ENCODE measurements around the gene ALK.

The ALK gene

DNA sequence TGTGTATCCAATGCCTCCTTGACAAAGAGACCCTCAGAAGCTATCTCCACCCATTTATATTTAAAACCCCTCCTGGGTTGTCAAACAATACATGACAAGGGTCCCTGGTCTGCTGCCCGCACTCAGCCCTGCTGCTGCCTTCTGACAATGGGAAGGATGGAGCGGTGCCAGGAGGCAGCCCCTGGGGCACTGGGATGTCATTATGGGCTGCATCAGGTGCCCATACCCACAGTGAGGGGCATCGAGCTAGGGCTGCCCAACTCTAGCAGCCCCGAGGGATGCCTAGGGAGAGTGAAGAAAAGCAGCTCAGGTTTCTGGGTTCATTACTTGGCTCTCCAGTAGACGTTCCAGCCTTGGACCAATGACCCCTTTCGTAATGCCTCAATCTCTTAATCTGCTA lies 301.7 kb downstream of the ALK start:
- no peaks in the 10 kb centered on the region for H3K36me3 ChIP-seq (ENCODE audit: insufficient read depth, low read length)
- H3K4me1 ChIP-seq (ENCODE audit: insufficient read depth, low read length) = peaks cover 6% of the 10 kb centered on the region
- 93% methylated on average over 6 of the region's 6 CpGs for WGBS
- no peaks in the 10 kb centered on the region for H3K9me3 ChIP-seq (ENCODE audit: insufficient read depth, low read depth, low read length)
- H3K27ac ChIP-seq (ENCODE audit: low read depth, low read length) = no peak overlapping the region
- H3K27me3 ChIP-seq (ENCODE audit: insufficient read depth, low read length) = no peaks in the 10 kb centered on the region
- no peak overlapping the region for H3K9ac ChIP-seq (ENCODE audit: low read depth, low read length)
- no peak overlapping the region for H3K4me3 ChIP-seq (ENCODE audit: low read length)

GRCh38 chr2:29618024-29618423 lies 303.4 kb downstream of the ALK start:
- no peaks in the 10 kb centered on the region for H3K27me3 ChIP-seq (ENCODE audit: insufficient read depth, low read length)
- H3K9ac ChIP-seq (ENCODE audit: low read depth, low read length) = no peak overlapping the region
- no peaks in the 10 kb centered on the region for H3K9me3 ChIP-seq (ENCODE audit: insufficient read depth, low read depth, low read length)
- whole genome bisulfite sequencing = 91% methylated on average over 1 of the region's 2 CpGs
- no peak overlapping the region for H3K27ac ChIP-seq (ENCODE audit: low read depth, low read length)
- H3K4me3 ChIP-seq (ENCODE audit: low read length) = no peak overlapping the region
- H3K36me3 ChIP-seq (ENCODE audit: insufficient read depth, low read length) = no peaks in the 10 kb centered on the region
- peaks cover 6% of the 10 kb centered on the region for H3K4me1 ChIP-seq (ENCODE audit: insufficient read depth, low read length)

- Histone ChIP-seq H3K4me1 (ENCODE audit: insufficient read depth, low read length) (peaks cover 6% of the 10 kb centered on the region), H3K9me3 (ENCODE audit: insufficient read depth, low read depth, low read length) (no peaks in the 10 kb centered on the region), H3K9ac (ENCODE audit: low read depth, low read length) (no peak overlapping the region), H3K27me3 (ENCODE audit: insufficient read depth, low read length) (no peaks in the 10 kb centered on the region), H3K36me3 (ENCODE audit: insufficient read depth, low read length) (no peaks in the 10 kb centered on the region), H3K27ac (ENCODE audit: low read depth, low read length) (no peak overlapping the region), H3K4me3 (ENCODE audit: low read length) (no peak overlapping the region)
- WGBS = 97% methylated on average over 3 of the region's 3 CpGs
These were observed 304.0 kb downstream of the ALK start for GRCh38 chr2:29617351-29617750.

- no peak overlapping the region for H3K4me3 ChIP-seq (ENCODE audit: low read length)
- H3K36me3 ChIP-seq (ENCODE audit: insufficient read depth, low read length) = no peaks in the 10 kb centered on the region
- 0% methylated on average over 1 of the region's 1 CpG for WGBS
- no peaks in the 10 kb centered on the region for H3K27me3 ChIP-seq (ENCODE audit: insufficient read depth, low read length)
- no peak overlapping the region for H3K27ac ChIP-seq (ENCODE audit: low read depth, low read length)
- no peak overlapping the region for H3K9ac ChIP-seq (ENCODE audit: low read depth, low read length)
- H3K4me1 ChIP-seq (ENCODE audit: insufficient read depth, low read length) = peaks cover 10% of the 10 kb centered on the region
- H3K9me3 ChIP-seq (ENCODE audit: insufficient read depth, low read depth, low read length) = no peaks in the 10 kb centered on the region
These were observed 304.8 kb downstream of the ALK start for GRCh38 chr2:29616569-29616968.

DNA sequence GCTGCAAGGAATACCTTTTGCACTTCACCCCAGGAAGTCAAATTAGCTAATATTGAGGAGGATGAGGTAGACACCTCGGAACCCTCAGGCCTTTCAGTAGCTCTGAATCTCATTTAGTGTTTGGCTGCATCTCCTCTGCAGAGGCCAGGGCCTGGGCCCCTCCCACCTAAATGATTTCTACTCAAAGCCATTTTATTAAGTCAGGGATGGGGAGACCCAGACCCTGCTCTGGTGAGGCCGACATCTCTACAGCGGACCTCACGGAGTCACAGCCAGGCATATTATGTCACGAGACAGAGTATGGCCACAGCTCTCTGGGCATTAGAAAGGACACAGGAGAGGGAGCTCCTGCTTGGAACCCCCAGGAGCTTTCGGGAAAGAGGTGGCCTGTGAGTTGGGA lies 305.5 kb downstream of the ALK start:
- Histone ChIP-seq H3K27ac (ENCODE audit: low read depth, low read length) (no peak overlapping the region), H3K9ac (ENCODE audit: low read depth, low read length) (no peak overlapping the region), H3K4me3 (ENCODE audit: low read length) (no peak overlapping the region), H3K4me1 (ENCODE audit: insufficient read depth, low read length) (peaks cover 10% of the 10 kb centered on the region), H3K9me3 (ENCODE audit: insufficient read depth, low read depth, low read length) (no peaks in the 10 kb centered on the region), H3K27me3 (ENCODE audit: insufficient read depth, low read length) (no peaks in the 10 kb centered on the region), H3K36me3 (ENCODE audit: insufficient read depth, low read length) (no peaks in the 10 kb centered on the region)
- WGBS = 78% methylated on average over 6 of the region's 6 CpGs

DNA sequence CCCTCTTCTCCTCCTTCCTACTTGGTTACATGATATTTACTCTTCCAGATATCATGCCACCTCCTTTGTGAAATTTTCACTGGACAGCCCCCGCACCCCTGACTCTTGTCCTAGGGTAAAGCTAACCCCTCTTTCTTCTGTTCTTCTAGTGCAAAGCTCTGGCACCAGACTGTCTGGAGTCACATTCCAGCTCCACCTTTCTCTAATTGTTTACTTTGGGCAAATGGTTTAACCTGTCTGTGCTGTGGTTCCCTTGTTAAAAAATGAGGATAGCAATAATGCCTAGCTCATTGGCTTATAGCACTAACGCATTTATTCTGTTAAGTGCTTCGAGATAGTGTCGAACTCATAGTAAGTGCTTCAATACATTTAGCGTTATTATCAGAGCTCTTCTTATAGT lies 306.2 kb downstream of the ALK start:
- Histone ChIP-seq H3K36me3 (ENCODE audit: insufficient read depth, low read length) (no peaks in the 10 kb centered on the region), H3K4me1 (ENCODE audit: insufficient read depth, low read length) (peaks cover 10% of the 10 kb centered on the region), H3K4me3 (ENCODE audit: low read length) (no peak overlapping the region), H3K9me3 (ENCODE audit: insufficient read depth, low read depth, low read length) (no peaks in the 10 kb centered on the region), H3K27ac (ENCODE audit: low read depth, low read length) (no peak overlapping the region), H3K27me3 (ENCODE audit: insufficient read depth, low read length) (no peaks in the 10 kb centered on the region), H3K9ac (ENCODE audit: low read depth, low read length) (no peak overlapping the region)
- WGBS = 98% methylated on average over 5 of the region's 5 CpGs

DNA sequence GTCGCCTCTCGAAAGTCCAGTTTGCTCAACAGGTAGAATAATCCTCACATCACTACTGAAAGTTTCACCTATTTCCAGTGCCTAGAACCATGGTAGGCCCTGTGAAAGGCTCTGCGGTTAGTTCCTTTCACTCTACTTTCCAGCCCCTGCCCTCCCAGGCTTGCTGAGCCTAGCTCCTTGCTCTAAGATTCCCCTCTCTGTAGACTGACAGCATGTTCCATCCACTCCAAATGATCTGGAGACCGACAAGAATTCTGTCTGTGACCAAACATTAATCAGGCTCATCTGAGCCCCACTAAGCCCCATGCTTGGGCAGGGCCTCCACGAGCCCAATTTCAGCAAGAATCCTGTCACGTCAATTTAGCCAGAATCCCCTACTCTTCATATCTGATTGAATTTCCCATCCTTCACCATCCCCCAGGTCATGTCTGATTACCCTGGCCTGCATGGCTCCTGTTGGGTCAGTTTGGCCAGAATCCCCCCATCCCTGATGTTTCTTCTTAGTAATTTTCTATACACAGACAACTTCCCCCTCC lies 307.0 kb downstream of the ALK start:
- no peaks in the 10 kb centered on the region for H3K9me3 ChIP-seq (ENCODE audit: insufficient read depth, low read depth, low read length)
- H3K9ac ChIP-seq (ENCODE audit: low read depth, low read length) = no peak overlapping the region
- no peak overlapping the region for H3K27ac ChIP-seq (ENCODE audit: low read depth, low read length)
- no peaks in the 10 kb centered on the region for H3K27me3 ChIP-seq (ENCODE audit: insufficient read depth, low read length)
- H3K4me3 ChIP-seq (ENCODE audit: low read length) = no peak overlapping the region
- no peaks in the 10 kb centered on the region for H3K36me3 ChIP-seq (ENCODE audit: insufficient read depth, low read length)
- WGBS = 76% methylated on average over 6 of the region's 6 CpGs
- H3K4me1 ChIP-seq (ENCODE audit: insufficient read depth, low read length) = peaks cover 10% of the 10 kb centered on the region

DNA sequence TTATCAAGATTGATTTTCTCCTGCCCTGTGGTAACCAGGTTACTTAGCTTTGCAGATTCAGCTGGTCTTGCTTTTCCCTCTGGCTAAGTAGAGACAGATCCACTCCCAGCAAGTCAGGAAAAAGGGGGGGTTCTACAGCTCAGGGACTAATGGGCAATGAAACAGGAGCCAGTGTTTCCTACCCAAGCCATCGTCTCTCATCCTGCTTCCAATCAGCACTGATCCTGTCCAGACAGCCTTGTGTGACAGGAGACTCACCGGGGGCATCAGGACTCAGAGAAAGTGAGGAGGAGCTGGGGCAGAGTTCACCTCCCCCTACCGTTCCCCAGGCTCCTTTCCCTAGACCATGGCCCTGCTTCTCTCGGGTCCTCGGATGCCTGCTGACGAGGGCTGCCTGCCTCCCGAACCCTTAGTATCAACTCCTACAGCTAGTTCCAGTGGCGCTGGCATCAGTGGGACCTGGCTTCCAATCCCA lies 307.6 kb downstream of the ALK start:
- no peaks in the 10 kb centered on the region for H3K27me3 ChIP-seq (ENCODE audit: insufficient read depth, low read length)
- WGBS = 89% methylated on average over 8 of the region's 8 CpGs
- no peak overlapping the region for H3K4me3 ChIP-seq (ENCODE audit: low read length)
- H3K9me3 ChIP-seq (ENCODE audit: insufficient read depth, low read depth, low read length) = no peaks in the 10 kb centered on the region
- no peak overlapping the region for H3K9ac ChIP-seq (ENCODE audit: low read depth, low read length)
- peaks cover 10% of the 10 kb centered on the region for H3K4me1 ChIP-seq (ENCODE audit: insufficient read depth, low read length)
- no peak overlapping the region for H3K27ac ChIP-seq (ENCODE audit: low read depth, low read length)
- no peaks in the 10 kb centered on the region for H3K36me3 ChIP-seq (ENCODE audit: insufficient read depth, low read length)

GRCh38 chr2:29613067-29613466 lies 308.3 kb downstream of the ALK start:
- WGBS = 98% methylated on average over 3 of the region's 3 CpGs
- H3K9me3 ChIP-seq (ENCODE audit: insufficient read depth, low read depth, low read length) = no peaks in the 10 kb centered on the region
- H3K9ac ChIP-seq (ENCODE audit: low read depth, low read length) = no peak overlapping the region
- H3K4me1 ChIP-seq (ENCODE audit: insufficient read depth, low read length) = peaks cover 10% of the 10 kb centered on the region
- no peak overlapping the region for H3K27ac ChIP-seq (ENCODE audit: low read depth, low read length)
- H3K27me3 ChIP-seq (ENCODE audit: insufficient read depth, low read length) = no peaks in the 10 kb centered on the region
- no peak overlapping the region for H3K4me3 ChIP-seq (ENCODE audit: low read length)
- H3K36me3 ChIP-seq (ENCODE audit: insufficient read depth, low read length) = no peaks in the 10 kb centered on the region

GRCh38 chr2:29612568-29612967 lies 308.8 kb downstream of the ALK start:
- 87% methylated on average over 4 of the region's 4 CpGs for whole genome bisulfite sequencing
- H3K36me3 ChIP-seq (ENCODE audit: insufficient read depth, low read length) = no peaks in the 10 kb centered on the region
- H3K27ac ChIP-seq (ENCODE audit: low read depth, low read length) = no peak overlapping the region
- no peaks in the 10 kb centered on the region for H3K9me3 ChIP-seq (ENCODE audit: insufficient read depth, low read depth, low read length)
- no peaks in the 10 kb centered on the region for H3K27me3 ChIP-seq (ENCODE audit: insufficient read depth, low read length)
- H3K9ac ChIP-seq (ENCODE audit: low read depth, low read length) = no peak overlapping the region
- H3K4me3 ChIP-seq (ENCODE audit: low read length) = no peak overlapping the region
- H3K4me1 ChIP-seq (ENCODE audit: insufficient read depth, low read length) = peaks cover 10% of the 10 kb centered on the region

- 92% methylated on average over 5 of the region's 5 CpGs for WGBS
- Histone ChIP-seq H3K9me3 (ENCODE audit: insufficient read depth, low read depth, low read length) (no peaks in the 10 kb centered on the region), H3K27me3 (ENCODE audit: insufficient read depth, low read length) (no peaks in the 10 kb centered on the region)
These were observed 309.5 kb downstream of the ALK start for GRCh38 chr2:29611850-29612249.

GRCh38 chr2:29611261-29611660 lies 310.1 kb downstream of the ALK start:
- Histone ChIP-seq H3K36me3 (ENCODE audit: insufficient read depth, low read length) (no peaks in the 10 kb centered on the region), H3K27me3 (ENCODE audit: insufficient read depth, low read length) (no peaks in the 10 kb centered on the region), H3K9ac (ENCODE audit: low read depth, low read length) (no peak overlapping the region), H3K4me1 (ENCODE audit: insufficient read depth, low read length) (peaks cover 11% of the 10 kb centered on the region), H3K4me3 (ENCODE audit: low read length) (no peak overlapping the region), H3K9me3 (ENCODE audit: insufficient read depth, low read depth, low read length) (no peaks in the 10 kb centered on the region), H3K27ac (ENCODE audit: low read depth, low read length) (no peak overlapping the region)
- WGBS = 93% methylated on average over 2 of the region's 2 CpGs

More at GRCh38 chr2:29611850-29612249, 309.5 kb downstream of the ALK start:
- Histone ChIP-seq H3K9ac (ENCODE audit: low read depth, low read length) (no peak overlapping the region), H3K4me3 (ENCODE audit: low read length) (no peak overlapping the region), H3K4me1 (ENCODE audit: insufficient read depth, low read length) (peaks cover 10% of the 10 kb centered on the region), H3K36me3 (ENCODE audit: insufficient read depth, low read length) (no peaks in the 10 kb centered on the region), H3K27ac (ENCODE audit: low read depth, low read length) (no peak overlapping the region)

Data from HUES64 (cell line).